Suprapubic skin (tissue), 4 donors: Measurements from ENCODE around the gene CIAO2B. TPM values are rescaled to one million over a fixed set of nuclear protein-coding genes. Genes with fewer than 3 reads are reported as not detected.
A peak's percentile ranks its signal among the peaks of the same experiment; 100 is the strongest.

Experiments
- DNase-seq, 2 donors: peaks; one replicate each; pipeline ENCODE4 v3.0.0-alpha.2; 2019; ENCODE audit warnings: low spot score in 2 of 2
- H3K27ac ChIP-seq: fragments of 200-600 bp; sonication (generic); one replicate; pipeline ENCODE4 v1.5.1; 2019
- H3K27me3 ChIP-seq: fragments of 200-600 bp; sonication (generic); one replicate; pipeline ENCODE4 v1.5.1; 2019
- H3K36me3 ChIP-seq: fragments of 200-600 bp; sonication (generic); one replicate; pipeline ENCODE4 v1.5.1; 2019
- H3K4me1 ChIP-seq: fragments of 200-600 bp; sonication (generic); one replicate; pipeline ENCODE4 v1.5.1; 2019
- H3K4me3 ChIP-seq: fragments of 200-600 bp; sonication (generic); one replicate; pipeline ENCODE4 v1.5.1; 2019; ENCODE audit warnings: mild to moderate bottlenecking
- H3K9me3 ChIP-seq: fragments of 200-600 bp; sonication (generic); one replicate; pipeline ENCODE4 v1.5.1; 2019
- EP300 ChIP-seq: sonication (generic); formaldehyde crosslinking; IDR thresholded peaks from one replicate; pipeline ENCODE4 v1.6.1; 2017; ENCODE audit warnings: antibody characterized with exemption
- POLR2A ChIP-seq, 2 donors: fragments of 450-650 bp; IDR thresholded peaks; one replicate each; pipeline ENCODE4 v1.6.1; 2017; ENCODE audit warnings: antibody characterized with exemption in 2 of 2, mild to moderate bottlenecking in 2 of 2, moderate library complexity in 2 of 2
- POLR2AphosphoS5 ChIP-seq, 3 donors: sonication (generic); formaldehyde crosslinking; IDR thresholded peaks; one replicate each; pipeline ENCODE4 v1.6.1; 2017; ENCODE audit warnings: antibody characterized with exemption in 3 of 3
- WGBS: methylation state at CpG from one replicate; pipeline ENCODE4 v1.1.5; 2018; 5-methylcytosine and 5-hydroxymethylcytosine counted together
- total RNA-seq, 4 donors: library from RNA; depleted of rRNA; stranded (reverse); fragments of >200 nt; gene quantifications; one replicate each; pipeline ENCODE4 v1.1.0, GENCODE V29; 2016
- TF ChIP-seq, protein P1 (sequence below), 2 donors: fragments of 200-600 bp in 1 of 2; fragments of 450-650 bp in 1 of 2; sonication (generic) in 1 of 2; IDR thresholded peaks; one replicate each; pipeline ENCODE4 v1.5.1; 2016 to 2019; ENCODE audit warnings: antibody characterized with exemption in 2 of 2, mild to moderate bottlenecking in 1 of 2, moderate library complexity in 1 of 2

The CIAO2B gene
- total RNA-seq, 4 donors from 2014 or later = 34.4 to 69.0 (median 45.0) TPM

DNA sequence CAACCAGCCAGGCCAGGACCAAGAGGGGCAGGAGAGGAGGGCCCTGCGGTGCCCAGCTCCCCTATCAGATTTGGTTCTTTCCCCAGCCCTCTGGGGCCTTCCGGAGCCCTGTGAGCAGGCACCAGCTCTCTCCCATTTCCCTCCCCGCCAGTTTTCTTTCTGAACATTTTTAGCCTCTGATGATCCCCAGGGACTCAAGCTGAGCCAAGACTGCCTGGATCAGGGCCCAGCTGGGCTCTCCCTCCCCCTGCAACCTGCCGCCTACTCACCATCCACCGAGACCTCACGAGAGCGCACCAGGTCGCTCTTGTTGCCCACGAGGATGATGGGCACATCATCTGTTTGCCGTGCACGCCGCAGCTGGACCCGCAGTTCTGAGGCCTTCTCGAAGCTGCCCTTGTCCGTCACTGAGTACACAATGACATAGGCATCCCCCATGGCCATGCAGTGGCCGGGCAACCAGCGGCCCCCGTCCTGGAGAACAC is 10.9 kb downstream of the CIAO2B start:
- peak overlapping the region; percentile 51 for H3K4me3 ChIP-seq
- H3K4me1 ChIP-seq = peaks cover 40% of the 10 kb centered on the region
- H3K9me3 ChIP-seq = no peaks in the 10 kb centered on the region
- DNase-seq = no peak
- peaks cover 35% of the 10 kb centered on the region for H3K27me3 ChIP-seq
- H3K36me3 ChIP-seq = no peaks in the 10 kb centered on the region
- H3K27ac ChIP-seq = no peak overlapping the region
- WGBS = 64% methylated on average over 18 of the region's 18 CpGs
- no peak for TF ChIP-seq POLR2A (IDR thresholded peaks at IDR 0.05)
- TF ChIP-seq POLR2AphosphoS5 (IDR thresholded peaks at IDR 0.05) = no peak
- no peak for TF ChIP-seq EP300
- TF ChIP-seq, protein P1, sequence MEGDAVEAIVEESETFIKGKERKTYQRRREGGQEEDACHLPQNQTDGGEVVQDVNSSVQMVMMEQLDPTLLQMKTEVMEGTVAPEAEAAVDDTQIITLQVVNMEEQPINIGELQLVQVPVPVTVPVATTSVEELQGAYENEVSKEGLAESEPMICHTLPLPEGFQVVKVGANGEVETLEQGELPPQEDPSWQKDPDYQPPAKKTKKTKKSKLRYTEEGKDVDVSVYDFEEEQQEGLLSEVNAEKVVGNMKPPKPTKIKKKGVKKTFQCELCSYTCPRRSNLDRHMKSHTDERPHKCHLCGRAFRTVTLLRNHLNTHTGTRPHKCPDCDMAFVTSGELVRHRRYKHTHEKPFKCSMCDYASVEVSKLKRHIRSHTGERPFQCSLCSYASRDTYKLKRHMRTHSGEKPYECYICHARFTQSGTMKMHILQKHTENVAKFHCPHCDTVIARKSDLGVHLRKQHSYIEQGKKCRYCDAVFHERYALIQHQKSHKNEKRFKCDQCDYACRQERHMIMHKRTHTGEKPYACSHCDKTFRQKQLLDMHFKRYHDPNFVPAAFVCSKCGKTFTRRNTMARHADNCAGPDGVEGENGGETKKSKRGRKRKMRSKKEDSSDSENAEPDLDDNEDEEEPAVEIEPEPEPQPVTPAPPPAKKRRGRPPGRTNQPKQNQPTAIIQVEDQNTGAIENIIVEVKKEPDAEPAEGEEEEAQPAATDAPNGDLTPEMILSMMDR (IDR thresholded peaks at IDR 0.05) = no peak

DNA sequence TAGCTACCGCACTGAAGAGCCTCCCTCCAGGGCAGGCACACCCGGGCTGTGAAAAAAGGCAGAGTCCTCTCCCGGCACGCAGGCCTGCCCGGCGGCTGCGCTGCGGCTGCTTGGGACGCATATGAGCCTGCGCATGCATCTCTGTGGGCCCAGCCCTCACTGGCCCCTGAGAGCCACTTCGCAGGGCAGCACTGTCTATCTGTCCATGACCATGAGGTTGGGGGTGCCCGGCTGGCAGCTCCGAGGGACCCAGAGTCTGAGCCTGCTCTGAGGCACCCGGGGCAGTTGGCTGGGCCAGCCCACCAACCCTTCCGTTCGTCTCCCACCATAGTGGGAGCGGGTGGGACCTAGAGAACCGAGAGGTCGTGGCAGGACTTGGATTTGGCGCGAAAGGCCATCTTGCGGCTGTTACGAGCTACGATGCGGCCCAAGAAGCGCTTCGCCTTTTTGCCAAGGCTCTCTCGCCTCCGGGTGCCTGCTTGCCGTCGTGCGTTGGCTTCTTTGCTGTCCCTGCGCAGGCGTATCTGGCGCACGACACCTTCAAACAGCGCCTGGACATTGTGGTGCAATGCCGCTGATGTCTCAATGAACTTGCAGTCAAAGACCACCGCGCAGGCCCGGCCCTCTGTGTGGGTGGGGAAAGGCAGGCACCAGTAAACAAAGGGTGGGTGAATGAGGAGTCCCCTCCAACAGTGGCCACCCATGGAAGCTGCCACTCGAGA is 12.3 kb downstream of the CIAO2B start:
- Histone ChIP-seq H3K4me3 (no peak overlapping the region), H3K36me3 (no peaks in the 10 kb centered on the region), H3K27me3 (peaks cover 35% of the 10 kb centered on the region), H3K27ac (no peak overlapping the region), H3K9me3 (no peaks in the 10 kb centered on the region), H3K4me1 (peaks cover 28% of the 10 kb centered on the region)
- WGBS = 69% methylated on average over 12 of the region's 42 CpGs
- no peak for DNase-seq
- TF ChIP-seq EP300 = no peak
- no peak for TF ChIP-seq POLR2A (IDR thresholded peaks at IDR 0.05)
- TF ChIP-seq, protein P1 (IDR thresholded peaks at IDR 0.05) = no peak

DNA sequence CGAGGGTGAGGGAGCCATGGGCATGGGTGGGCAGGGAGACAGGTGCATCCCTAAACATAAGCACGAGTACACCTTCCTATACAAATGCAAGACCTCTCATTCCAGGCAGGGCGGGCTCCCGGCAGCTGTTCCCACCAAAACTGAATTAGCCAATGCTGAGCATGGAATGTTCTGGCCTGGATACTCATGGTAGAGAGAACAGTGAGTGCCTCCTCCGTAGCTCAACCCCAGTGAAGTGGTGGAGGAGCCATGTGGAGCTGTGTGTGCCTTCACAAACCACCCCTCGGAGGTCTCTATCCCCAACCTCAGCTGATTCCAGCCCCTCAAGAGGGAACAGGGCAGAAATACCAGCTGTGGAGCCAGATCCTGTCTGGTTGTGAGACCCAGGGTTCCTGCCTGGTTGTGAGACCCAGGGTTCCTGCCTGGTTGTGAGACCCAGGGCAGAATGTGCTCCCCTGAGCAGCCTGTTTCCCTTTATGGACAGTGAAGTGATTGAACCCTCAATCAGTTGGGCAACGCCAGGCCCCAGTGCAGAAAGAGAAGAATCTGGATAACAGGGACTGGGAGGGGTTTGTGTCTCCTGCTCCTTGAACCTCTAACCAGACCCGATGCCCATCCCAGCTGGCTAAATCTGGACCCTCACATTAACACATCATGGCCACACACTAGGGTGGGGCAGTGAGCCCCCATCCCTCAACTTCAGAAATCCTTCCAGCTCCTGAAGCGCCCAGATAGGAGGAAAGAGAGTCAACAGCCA is 13.1 kb downstream of the CIAO2B start:
- peaks cover 35% of the 10 kb centered on the region for H3K27me3 ChIP-seq
- peaks cover 21% of the 10 kb centered on the region for H3K4me1 ChIP-seq
- no peaks in the 10 kb centered on the region for H3K9me3 ChIP-seq
- DNase-seq = no peak
- H3K36me3 ChIP-seq = no peaks in the 10 kb centered on the region
- no peak overlapping the region for H3K4me3 ChIP-seq
- 80% methylated on average over 7 of the region's 9 CpGs for WGBS
- TF ChIP-seq EP300 (no peak), POLR2A (IDR thresholded peaks at IDR 0.05) (no peak), POLR2AphosphoS5 (IDR thresholded peaks at IDR 0.05) (no peak)
- TF ChIP-seq, protein P1 (IDR thresholded peaks at IDR 0.05) = no peak
- H3K27ac ChIP-seq = no peak overlapping the region

DNA sequence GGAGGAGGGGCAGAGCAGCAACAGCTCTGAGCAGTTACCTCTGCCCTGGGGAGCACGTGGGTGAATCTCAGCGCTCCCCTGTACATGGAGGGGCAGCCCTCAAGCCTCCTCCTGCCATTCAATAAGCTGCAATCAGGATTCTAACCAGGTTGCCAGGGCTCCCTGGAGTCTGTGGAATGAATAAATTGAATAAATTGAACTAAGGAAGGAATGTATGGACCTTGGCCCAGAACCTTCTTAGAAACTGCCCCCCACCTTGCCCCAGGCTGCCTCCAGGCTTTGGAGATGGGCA is 14.0 kb downstream of the CIAO2B start:
- Histone ChIP-seq H3K36me3 (no peaks in the 10 kb centered on the region), H3K4me3 (no peak overlapping the region), H3K27ac (no peak overlapping the region), H3K4me1 (peaks cover 13% of the 10 kb centered on the region), H3K9me3 (no peaks in the 10 kb centered on the region), H3K27me3 (peaks cover 32% of the 10 kb centered on the region)
- no peak for DNase-seq
- WGBS = 38% methylated on average over 2 of the region's 2 CpGs
- no peak for TF ChIP-seq POLR2AphosphoS5 (IDR thresholded peaks at IDR 0.05)
- no peak for TF ChIP-seq EP300
- no peak for TF ChIP-seq POLR2A (IDR thresholded peaks at IDR 0.05)
- TF ChIP-seq, protein P1 (IDR thresholded peaks at IDR 0.05) = no peak

DNA sequence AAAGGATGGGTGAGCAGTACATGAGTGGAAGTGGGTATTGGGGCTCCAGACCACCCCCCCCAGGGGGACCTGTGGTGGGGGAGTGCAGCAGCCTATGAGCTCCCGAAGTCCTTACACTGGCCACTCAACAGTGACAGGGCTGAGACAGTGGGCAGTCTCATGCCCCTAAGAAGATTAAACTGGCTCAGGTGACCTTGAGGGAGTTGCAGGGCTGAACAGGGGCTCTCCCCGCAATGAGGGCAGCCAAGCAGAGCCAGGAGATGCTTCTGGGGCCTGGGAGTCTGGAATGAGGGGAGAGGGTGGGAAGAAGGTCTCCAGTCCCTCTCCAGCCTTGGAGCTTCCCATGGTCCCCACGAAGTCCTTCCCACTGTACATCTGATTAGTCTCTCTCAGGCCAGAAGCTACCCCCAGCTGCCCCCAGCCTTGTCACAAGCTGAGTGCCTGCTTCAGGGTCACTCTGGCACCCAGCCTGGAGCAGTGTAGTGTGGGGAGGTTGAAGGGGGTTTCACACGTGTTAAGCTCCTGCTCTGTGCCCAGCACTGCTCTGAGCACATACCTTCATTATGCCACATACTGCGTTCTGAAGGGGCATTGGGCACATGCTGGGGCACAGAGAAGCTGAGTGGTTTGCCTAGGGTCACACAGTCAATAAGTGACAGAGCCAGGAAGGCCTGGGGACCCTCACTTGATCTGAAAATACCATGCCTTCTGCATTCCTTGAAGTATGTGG is 14.5 kb downstream of the CIAO2B start:
- DNase-seq = no peak
- Histone ChIP-seq H3K27me3 (peaks cover 27% of the 10 kb centered on the region), H3K4me3 (no peak overlapping the region), H3K27ac (no peak overlapping the region), H3K9me3 (no peaks in the 10 kb centered on the region), H3K36me3 (no peaks in the 10 kb centered on the region), H3K4me1 (peaks cover 8% of the 10 kb centered on the region)
- TF ChIP-seq, protein P1 (IDR thresholded peaks at IDR 0.05) = no peak
- no peak for TF ChIP-seq POLR2AphosphoS5 (IDR thresholded peaks at IDR 0.05)
- no peak for TF ChIP-seq EP300
- TF ChIP-seq POLR2A (IDR thresholded peaks at IDR 0.05) = no peak
- 74% methylated on average over 3 of the region's 5 CpGs for WGBS
